Neural cell (in vitro differentiated cells): ENCODE data around the gene MYLK. TPM values are rescaled to one million over a fixed set of nuclear protein-coding genes. Genes with fewer than 3 reads are reported as not detected.

ENCODE experiments used
- H2AFZ ChIP-seq: fragments of 200-600, 300-800 bp; sonication (generic), shearing (Covaris generic); 2 replicates; pipeline ENCODE4 v1.6.0; 2014; ENCODE audit warnings: low read depth, mild to moderate bottlenecking, antibody characterized with exemption, low read length, moderate library complexity
- H3F3A ChIP-seq: fragments of 200-600 bp; shearing (Covaris generic); 2 replicates; pipeline ENCODE4 v1.6.1; 2016; ENCODE audit warnings: mild to moderate bottlenecking, moderate library complexity, mixed read lengths, antibody characterized with exemption, low read length; ENCODE audit not compliant: insufficient read depth, poor library complexity, severe bottlenecking
- H3K27ac ChIP-seq: fragments of 200-600, 300-800 bp; sonication (generic), shearing (Covaris generic); 2 replicates; pipeline ENCODE4 v1.5.1; 2014; ENCODE audit warnings: mild to moderate bottlenecking, low read length, moderate library complexity
- H3K27me3 ChIP-seq: fragments of 300-800, 200-600 bp; sonication (generic), shearing (Covaris generic); 2 replicates; pipeline ENCODE4 v1.6.0; 2014; ENCODE audit warnings: mild to moderate bottlenecking, low read depth, low read length, moderate library complexity; ENCODE audit not compliant: insufficient read depth
- H3K36me3 ChIP-seq: fragments of 300-800, 200-600 bp; sonication (generic), shearing (Covaris generic); 2 replicates; pipeline ENCODE4 v1.5.1; 2014; ENCODE audit warnings: mild to moderate bottlenecking, antibody characterized with exemption, low read length, moderate library complexity; ENCODE audit not compliant: insufficient read depth
- H3K4me2 ChIP-seq: fragments of 300-800, 200-600 bp; sonication (generic), shearing (Covaris generic); 2 replicates; pipeline ENCODE4 v1.6.0; 2014; ENCODE audit warnings: mild to moderate bottlenecking, low read length
- H3K4me3 ChIP-seq: fragments of 300-800, 200-600 bp; sonication (generic), shearing (Covaris generic); 2 replicates; pipeline ENCODE4 v1.5.1; 2014; ENCODE audit warnings: mild to moderate bottlenecking, low read length, moderate library complexity
- H3K79me2 ChIP-seq: fragments of 200-600 bp; shearing (Covaris generic); replicated peaks from 2 replicates; pipeline ENCODE4 v1.6.0; 2014; ENCODE audit warnings: mild to moderate bottlenecking, low read length, moderate library complexity; ENCODE audit not compliant: insufficient read depth
- H3K9ac ChIP-seq: fragments of 300-800, 200-600 bp; sonication (generic), shearing (Covaris generic); 2 replicates; pipeline ENCODE4 v1.6.1; 2016; ENCODE audit warnings: mild to moderate bottlenecking, low read length, mixed read lengths
- H3K9me2 ChIP-seq: fragments of 200-600 bp; shearing (Covaris generic); 2 replicates; pipeline ENCODE4 v1.6.1; 2016; ENCODE audit warnings: mild to moderate bottlenecking, low read length, mixed read lengths; ENCODE audit not compliant: insufficient read depth
- H3K9me3 ChIP-seq: fragments of 200-600, 300-800 bp; sonication (generic), shearing (Covaris generic); 2 replicates; pipeline ENCODE4 v1.6.1; 2016; ENCODE audit warnings: mild to moderate bottlenecking, mixed run types, low read length, moderate library complexity, mixed read lengths
- H4K20me1 ChIP-seq: fragments of 200-600 bp; shearing (Covaris generic); 2 replicates; pipeline ENCODE4 v1.6.1; 2016; ENCODE audit warnings: mild to moderate bottlenecking, mixed run types; ENCODE audit not compliant: insufficient read depth
- EP300 ChIP-seq: fragments of 450-650 bp; conservative IDR thresholded peaks from 2 replicates; pipeline ENCODE4 v1.6.1; 2014; ENCODE audit warnings: antibody characterized with exemption, mild to moderate bottlenecking, moderate library complexity; ENCODE audit not compliant: poor library complexity, severe bottlenecking
- EZH2 ChIP-seq: fragments of 200-600, 300-800 bp; shearing (Covaris generic), sonication (generic); IDR thresholded peaks from 2 replicates; pipeline ENCODE4 v1.6.1; 2014; ENCODE audit warnings: antibody characterized with exemption, low read length, borderline replicate concordance, mild to moderate bottlenecking; ENCODE audit not compliant: insufficient read depth, poor library complexity, severe bottlenecking
- MXI1 ChIP-seq: fragments of 450-650 bp; conservative IDR thresholded peaks from 2 replicates; pipeline ENCODE4 v1.6.1; 2014; ENCODE audit warnings: antibody characterized with exemption, mild to moderate bottlenecking; ENCODE audit not compliant: poor library complexity, severe bottlenecking
- POLR2AphosphoS5 ChIP-seq: IDR thresholded peaks from 2 replicates; pipeline ENCODE4 v1.6.1; 2012
- RAD21 ChIP-seq: fragments of 450-650 bp; conservative IDR thresholded peaks from 2 replicates; pipeline ENCODE4 v1.6.1; 2014; ENCODE audit warnings: antibody characterized with exemption, mild to moderate bottlenecking, moderate library complexity
- SMC3 ChIP-seq: fragments of 450-650 bp; conservative IDR thresholded peaks from 2 replicates; pipeline ENCODE4 v1.6.1; 2014; ENCODE audit warnings: antibody characterized with exemption, mild to moderate bottlenecking, moderate library complexity; ENCODE audit not compliant: poor library complexity
- TAF1 ChIP-seq: IDR thresholded peaks from 2 replicates; pipeline ENCODE4 v1.6.1; 2012; ENCODE audit warnings: low read depth
- polyA plus RNA-seq: library from polyadenylated mRNA; depleted of rRNA; stranded (reverse); fragments of >200 nt; gene quantifications from 2 replicates; pipeline ENCODE4 v1.2.3, GENCODE V29; 2014
- TF ChIP-seq, protein P1 (sequence below): fragments of 450-650 bp; IDR thresholded peaks from 2 replicates; pipeline ENCODE4 v1.5.1; 2014; ENCODE audit warnings: antibody characterized with exemption, mild to moderate bottlenecking, moderate library complexity; ENCODE audit not compliant: poor library complexity, severe bottlenecking
- TF ChIP-seq, protein P2 (sequence below): IDR thresholded peaks from 2 replicates; pipeline ENCODE4 v1.6.1; 2012; ENCODE audit warnings: borderline replicate concordance

The MYLK gene
- polyA plus RNA-seq, 1 donor from 2014 or later: 0.43 TPM

DNA sequence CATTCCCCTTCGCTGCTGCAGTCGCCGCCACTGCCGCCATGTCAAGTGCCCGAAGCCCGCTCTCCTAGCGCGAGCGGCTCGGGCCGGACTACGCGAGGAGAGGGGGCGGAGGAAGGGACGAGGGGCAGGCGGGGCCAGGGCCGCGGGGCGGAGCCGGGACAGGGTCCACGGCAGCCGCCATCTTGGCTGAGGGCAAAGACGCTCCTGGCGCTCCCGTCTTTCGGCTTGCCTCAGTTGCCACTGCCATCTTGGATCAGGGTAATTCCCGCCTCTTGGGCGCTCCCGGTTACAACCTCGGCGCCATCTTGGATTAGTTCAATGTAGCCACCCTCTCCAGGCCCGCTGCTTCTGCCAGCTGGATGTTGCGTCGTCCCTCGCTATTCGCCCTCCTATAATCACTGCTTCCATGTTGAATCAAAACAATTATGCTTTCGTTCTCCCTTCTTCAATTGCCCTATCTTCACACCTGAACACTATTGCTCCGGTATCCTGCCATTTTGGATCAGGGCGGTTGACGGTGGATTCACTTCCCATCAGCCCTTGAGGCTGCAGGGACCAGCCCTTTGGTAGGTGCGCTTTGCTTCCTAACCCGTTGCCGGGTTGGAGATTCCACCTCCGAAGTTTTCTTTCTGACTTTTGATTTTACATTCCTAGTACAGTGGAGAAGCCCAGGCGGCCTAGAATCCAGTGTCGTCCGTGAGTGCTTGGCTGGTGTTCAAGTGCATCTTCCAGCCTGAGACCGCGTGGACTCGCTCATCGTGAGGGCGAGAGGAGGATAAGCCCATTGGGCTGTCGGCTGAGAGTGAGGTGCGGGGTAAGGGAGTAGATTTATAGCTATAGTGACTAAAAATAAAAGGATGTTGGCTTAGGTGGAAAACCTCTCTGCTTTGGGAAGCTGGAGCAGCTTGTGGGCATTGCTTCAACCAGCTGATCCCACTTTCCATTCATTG is 298.9 kb downstream of the MYLK start, which contains the start of gene HACD2:
HACD2 (minus strand) TSS at position 66 of the 950 bp plus-strand sequence; CDS start at position 40, 26 bp downstream.
- TF ChIP-seq EP300 (peak; percentile 53), MXI1 (peak; percentile 68), EZH2 (no peak), RAD21 (no peak), POLR2AphosphoS5 (peak; percentile 74), SMC3 (no peak), TAF1 (peak; percentile 46)
- TF ChIP-seq, protein P1, sequence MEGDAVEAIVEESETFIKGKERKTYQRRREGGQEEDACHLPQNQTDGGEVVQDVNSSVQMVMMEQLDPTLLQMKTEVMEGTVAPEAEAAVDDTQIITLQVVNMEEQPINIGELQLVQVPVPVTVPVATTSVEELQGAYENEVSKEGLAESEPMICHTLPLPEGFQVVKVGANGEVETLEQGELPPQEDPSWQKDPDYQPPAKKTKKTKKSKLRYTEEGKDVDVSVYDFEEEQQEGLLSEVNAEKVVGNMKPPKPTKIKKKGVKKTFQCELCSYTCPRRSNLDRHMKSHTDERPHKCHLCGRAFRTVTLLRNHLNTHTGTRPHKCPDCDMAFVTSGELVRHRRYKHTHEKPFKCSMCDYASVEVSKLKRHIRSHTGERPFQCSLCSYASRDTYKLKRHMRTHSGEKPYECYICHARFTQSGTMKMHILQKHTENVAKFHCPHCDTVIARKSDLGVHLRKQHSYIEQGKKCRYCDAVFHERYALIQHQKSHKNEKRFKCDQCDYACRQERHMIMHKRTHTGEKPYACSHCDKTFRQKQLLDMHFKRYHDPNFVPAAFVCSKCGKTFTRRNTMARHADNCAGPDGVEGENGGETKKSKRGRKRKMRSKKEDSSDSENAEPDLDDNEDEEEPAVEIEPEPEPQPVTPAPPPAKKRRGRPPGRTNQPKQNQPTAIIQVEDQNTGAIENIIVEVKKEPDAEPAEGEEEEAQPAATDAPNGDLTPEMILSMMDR: no peak
- TF ChIP-seq, protein P2, sequence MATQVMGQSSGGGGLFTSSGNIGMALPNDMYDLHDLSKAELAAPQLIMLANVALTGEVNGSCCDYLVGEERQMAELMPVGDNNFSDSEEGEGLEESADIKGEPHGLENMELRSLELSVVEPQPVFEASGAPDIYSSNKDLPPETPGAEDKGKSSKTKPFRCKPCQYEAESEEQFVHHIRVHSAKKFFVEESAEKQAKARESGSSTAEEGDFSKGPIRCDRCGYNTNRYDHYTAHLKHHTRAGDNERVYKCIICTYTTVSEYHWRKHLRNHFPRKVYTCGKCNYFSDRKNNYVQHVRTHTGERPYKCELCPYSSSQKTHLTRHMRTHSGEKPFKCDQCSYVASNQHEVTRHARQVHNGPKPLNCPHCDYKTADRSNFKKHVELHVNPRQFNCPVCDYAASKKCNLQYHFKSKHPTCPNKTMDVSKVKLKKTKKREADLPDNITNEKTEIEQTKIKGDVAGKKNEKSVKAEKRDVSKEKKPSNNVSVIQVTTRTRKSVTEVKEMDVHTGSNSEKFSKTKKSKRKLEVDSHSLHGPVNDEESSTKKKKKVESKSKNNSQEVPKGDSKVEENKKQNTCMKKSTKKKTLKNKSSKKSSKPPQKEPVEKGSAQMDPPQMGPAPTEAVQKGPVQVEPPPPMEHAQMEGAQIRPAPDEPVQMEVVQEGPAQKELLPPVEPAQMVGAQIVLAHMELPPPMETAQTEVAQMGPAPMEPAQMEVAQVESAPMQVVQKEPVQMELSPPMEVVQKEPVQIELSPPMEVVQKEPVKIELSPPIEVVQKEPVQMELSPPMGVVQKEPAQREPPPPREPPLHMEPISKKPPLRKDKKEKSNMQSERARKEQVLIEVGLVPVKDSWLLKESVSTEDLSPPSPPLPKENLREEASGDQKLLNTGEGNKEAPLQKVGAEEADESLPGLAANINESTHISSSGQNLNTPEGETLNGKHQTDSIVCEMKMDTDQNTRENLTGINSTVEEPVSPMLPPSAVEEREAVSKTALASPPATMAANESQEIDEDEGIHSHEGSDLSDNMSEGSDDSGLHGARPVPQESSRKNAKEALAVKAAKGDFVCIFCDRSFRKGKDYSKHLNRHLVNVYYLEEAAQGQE: peak; percentile 62
- Histone ChIP-seq H3K27ac (peak within 1 kb of the TSS; percentile 100), H4K20me1 (no peaks in the 10 kb centered on the region), H3K4me2 (peak within 1 kb of the TSS; percentile 59), H2AFZ (peak within 1 kb of the TSS; percentile 97), H3K9me2 (no peaks in the 10 kb centered on the region), H3K9ac (peak within 1 kb of the TSS; percentile 92), H3K36me3 (no peaks in the 10 kb centered on the region), H3K27me3 (peaks cover 6% of the 10 kb centered on the region), H3F3A (peaks cover 4% of the 10 kb centered on the region), H3K9me3 (no peaks in the 10 kb centered on the region), H3K4me3 (peak within 1 kb of the TSS; percentile 87), H3K79me2 (peaks cover 26% of the 10 kb centered on the region)

DNA sequence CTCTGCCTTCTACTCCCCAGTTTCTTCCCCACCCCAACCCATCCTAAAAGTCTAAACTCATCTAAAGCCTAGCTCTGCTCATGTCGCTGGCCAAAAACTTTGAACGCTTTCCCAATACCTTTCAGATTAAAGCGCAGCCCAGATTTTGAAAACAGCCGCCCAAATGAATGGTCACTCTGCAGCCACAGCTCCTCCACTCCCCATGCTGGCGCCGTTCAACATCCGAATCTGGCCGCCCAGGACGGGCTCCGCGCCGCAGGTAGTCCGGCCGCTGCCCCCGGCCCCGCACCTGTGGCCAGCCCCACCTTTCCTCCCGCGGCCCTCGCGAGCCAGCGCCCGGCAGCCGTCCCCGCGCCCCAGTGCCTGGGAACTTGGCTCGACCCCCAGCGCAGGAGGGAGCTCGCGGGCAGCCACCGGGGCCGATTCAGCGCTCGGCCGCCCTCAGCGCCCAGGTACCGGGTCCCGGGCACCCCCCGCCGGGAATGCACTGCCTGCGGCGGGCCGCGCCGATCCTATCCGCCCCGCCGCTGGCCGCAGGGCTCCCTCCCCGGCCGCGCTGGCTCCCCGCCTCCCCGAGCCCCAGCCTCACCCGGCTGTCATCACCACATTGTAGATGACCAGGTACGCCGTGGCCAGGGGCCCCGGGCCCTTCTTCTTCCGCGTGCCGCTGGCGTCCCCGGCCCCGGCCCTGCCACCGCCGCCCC is 299.7 kb downstream of the MYLK start:
- Histone ChIP-seq H3K4me3 (peak overlapping the region; percentile 87), H3K27ac (peak overlapping the region; percentile 100), H3K36me3 (no peaks in the 10 kb centered on the region), H4K20me1 (no peaks in the 10 kb centered on the region), H3K9ac (peak overlapping the region; percentile 92), H2AFZ (peak overlapping the region; percentile 97), H3K9me2 (no peaks in the 10 kb centered on the region), H3K4me2 (peak overlapping the region; percentile 57), H3K27me3 (peaks cover 6% of the 10 kb centered on the region), H3K9me3 (no peaks in the 10 kb centered on the region), H3F3A (peaks cover 4% of the 10 kb centered on the region), H3K79me2 (peaks cover 26% of the 10 kb centered on the region)
- TF ChIP-seq, protein P1: peak; percentile 60
- TF ChIP-seq SMC3: peak; percentile 8
- peak; percentile 32 for TF ChIP-seq MXI1
- no peak for TF ChIP-seq EP300
